Neural cell (in vitro differentiated cells): ENCODE results near the gene AOX1. TPM values are rescaled to one million over a fixed set of nuclear protein-coding genes. Genes with fewer than 3 reads are reported as not detected.
"Not testable (repeated sequence)": the region's sequence is repeated elsewhere in the genome, so short reads cannot be mapped to it uniquely, and the experiment has no call there.

Source experiments
- H2AFZ ChIP-seq: fragments of 200-600, 300-800 bp; sonication (generic), shearing (Covaris generic); 2 replicates; pipeline ENCODE4 v1.6.0; 2014; ENCODE audit warnings: low read depth, mild to moderate bottlenecking, antibody characterized with exemption, low read length, moderate library complexity
- H3F3A ChIP-seq: fragments of 200-600 bp; shearing (Covaris generic); 2 replicates; pipeline ENCODE4 v1.6.1; 2016; ENCODE audit warnings: mild to moderate bottlenecking, moderate library complexity, mixed read lengths, antibody characterized with exemption, low read length; ENCODE audit not compliant: insufficient read depth, poor library complexity, severe bottlenecking
- H3K27ac ChIP-seq: fragments of 200-600, 300-800 bp; sonication (generic), shearing (Covaris generic); 2 replicates; pipeline ENCODE4 v1.5.1; 2014; ENCODE audit warnings: mild to moderate bottlenecking, low read length, moderate library complexity
- H3K27me3 ChIP-seq: fragments of 300-800, 200-600 bp; sonication (generic), shearing (Covaris generic); 2 replicates; pipeline ENCODE4 v1.6.0; 2014; ENCODE audit warnings: mild to moderate bottlenecking, low read depth, low read length, moderate library complexity; ENCODE audit not compliant: insufficient read depth
- H3K36me3 ChIP-seq: fragments of 300-800, 200-600 bp; sonication (generic), shearing (Covaris generic); 2 replicates; pipeline ENCODE4 v1.5.1; 2014; ENCODE audit warnings: mild to moderate bottlenecking, antibody characterized with exemption, low read length, moderate library complexity; ENCODE audit not compliant: insufficient read depth
- H3K4me2 ChIP-seq: fragments of 300-800, 200-600 bp; sonication (generic), shearing (Covaris generic); 2 replicates; pipeline ENCODE4 v1.6.0; 2014; ENCODE audit warnings: mild to moderate bottlenecking, low read length
- H3K4me3 ChIP-seq: fragments of 300-800, 200-600 bp; sonication (generic), shearing (Covaris generic); 2 replicates; pipeline ENCODE4 v1.5.1; 2014; ENCODE audit warnings: mild to moderate bottlenecking, low read length, moderate library complexity
- H3K79me2 ChIP-seq: fragments of 200-600 bp; shearing (Covaris generic); replicated peaks from 2 replicates; pipeline ENCODE4 v1.6.0; 2014; ENCODE audit warnings: mild to moderate bottlenecking, low read length, moderate library complexity; ENCODE audit not compliant: insufficient read depth
- H3K9ac ChIP-seq: fragments of 300-800, 200-600 bp; sonication (generic), shearing (Covaris generic); 2 replicates; pipeline ENCODE4 v1.6.1; 2016; ENCODE audit warnings: mild to moderate bottlenecking, low read length, mixed read lengths
- H3K9me2 ChIP-seq: fragments of 200-600 bp; shearing (Covaris generic); 2 replicates; pipeline ENCODE4 v1.6.1; 2016; ENCODE audit warnings: mild to moderate bottlenecking, low read length, mixed read lengths; ENCODE audit not compliant: insufficient read depth
- H3K9me3 ChIP-seq: fragments of 200-600, 300-800 bp; sonication (generic), shearing (Covaris generic); 2 replicates; pipeline ENCODE4 v1.6.1; 2016; ENCODE audit warnings: mild to moderate bottlenecking, mixed run types, low read length, moderate library complexity, mixed read lengths
- H4K20me1 ChIP-seq: fragments of 200-600 bp; shearing (Covaris generic); 2 replicates; pipeline ENCODE4 v1.6.1; 2016; ENCODE audit warnings: mild to moderate bottlenecking, mixed run types; ENCODE audit not compliant: insufficient read depth
- CTCF ChIP-seq: fragments of 450-650 bp; IDR thresholded peaks from 2 replicates; pipeline ENCODE4 v1.5.1; 2014; ENCODE audit warnings: antibody characterized with exemption, mild to moderate bottlenecking, moderate library complexity; ENCODE audit not compliant: poor library complexity, severe bottlenecking
- EP300 ChIP-seq: fragments of 450-650 bp; conservative IDR thresholded peaks from 2 replicates; pipeline ENCODE4 v1.6.1; 2014; ENCODE audit warnings: antibody characterized with exemption, mild to moderate bottlenecking, moderate library complexity; ENCODE audit not compliant: poor library complexity, severe bottlenecking
- EZH2 ChIP-seq: fragments of 200-600, 300-800 bp; shearing (Covaris generic), sonication (generic); IDR thresholded peaks from 2 replicates; pipeline ENCODE4 v1.6.1; 2014; ENCODE audit warnings: antibody characterized with exemption, low read length, borderline replicate concordance, mild to moderate bottlenecking; ENCODE audit not compliant: insufficient read depth, poor library complexity, severe bottlenecking
- MXI1 ChIP-seq: fragments of 450-650 bp; conservative IDR thresholded peaks from 2 replicates; pipeline ENCODE4 v1.6.1; 2014; ENCODE audit warnings: antibody characterized with exemption, mild to moderate bottlenecking; ENCODE audit not compliant: poor library complexity, severe bottlenecking
- POLR2AphosphoS5 ChIP-seq: IDR thresholded peaks from 2 replicates; pipeline ENCODE4 v1.6.1; 2012
- RAD21 ChIP-seq: fragments of 450-650 bp; conservative IDR thresholded peaks from 2 replicates; pipeline ENCODE4 v1.6.1; 2014; ENCODE audit warnings: antibody characterized with exemption, mild to moderate bottlenecking, moderate library complexity
- REST ChIP-seq: IDR thresholded peaks from 2 replicates; pipeline ENCODE4 v1.6.1; 2012; ENCODE audit warnings: borderline replicate concordance
- SMC3 ChIP-seq: fragments of 450-650 bp; conservative IDR thresholded peaks from 2 replicates; pipeline ENCODE4 v1.6.1; 2014; ENCODE audit warnings: antibody characterized with exemption, mild to moderate bottlenecking, moderate library complexity; ENCODE audit not compliant: poor library complexity
- TAF1 ChIP-seq: IDR thresholded peaks from 2 replicates; pipeline ENCODE4 v1.6.1; 2012; ENCODE audit warnings: low read depth
- polyA plus RNA-seq: library from polyadenylated mRNA; depleted of rRNA; stranded (reverse); fragments of >200 nt; gene quantifications from 2 replicates; pipeline ENCODE4 v1.2.3, GENCODE V29; 2014

AOX1 gene
- polyA plus RNA-seq, 1 donor from 2014 or later, result not detected

GRCh38 chr2:200640901-200641300 lies 55.1 kb downstream of the AOX1 start:
- Histone ChIP-seq H3K79me2 (no peaks in the 10 kb centered on the region), H3K4me3 (no peak overlapping the region), H2AFZ (no peak overlapping the region), H3K9me2 (no peaks in the 10 kb centered on the region), H3K9ac (no peak overlapping the region), H3K9me3 (no peaks in the 10 kb centered on the region), H3K27ac (no peak overlapping the region), H3K36me3 (no peaks in the 10 kb centered on the region), H4K20me1 (no peaks in the 10 kb centered on the region), H3K4me2 (no peak overlapping the region), H3F3A (no peaks in the 10 kb centered on the region), H3K27me3 (no peaks in the 10 kb centered on the region)
- TF ChIP-seq POLR2AphosphoS5 (no peak), TAF1 (no peak), RAD21 (no peak), EZH2 (no peak), REST (no peak), SMC3 (no peak), MXI1 (no peak), EP300 (no peak), CTCF (no peak)

GRCh38 chr2:200648518-200649281 lies 62.9 kb downstream of the AOX1 start:
- H3K27ac ChIP-seq, H4K20me1 ChIP-seq, H3K4me3 ChIP-seq, H3K4me2 ChIP-seq, H3K79me2 ChIP-seq, H3K9ac ChIP-seq, H3K27me3 ChIP-seq, H3K9me2 ChIP-seq, H3K9me3 ChIP-seq, H2AFZ ChIP-seq, H3K36me3 ChIP-seq, H3F3A ChIP-seq: not testable (repeated sequence)
